ENCODE measurements around the gene CLTC.

Gene CLTC

DNA sequence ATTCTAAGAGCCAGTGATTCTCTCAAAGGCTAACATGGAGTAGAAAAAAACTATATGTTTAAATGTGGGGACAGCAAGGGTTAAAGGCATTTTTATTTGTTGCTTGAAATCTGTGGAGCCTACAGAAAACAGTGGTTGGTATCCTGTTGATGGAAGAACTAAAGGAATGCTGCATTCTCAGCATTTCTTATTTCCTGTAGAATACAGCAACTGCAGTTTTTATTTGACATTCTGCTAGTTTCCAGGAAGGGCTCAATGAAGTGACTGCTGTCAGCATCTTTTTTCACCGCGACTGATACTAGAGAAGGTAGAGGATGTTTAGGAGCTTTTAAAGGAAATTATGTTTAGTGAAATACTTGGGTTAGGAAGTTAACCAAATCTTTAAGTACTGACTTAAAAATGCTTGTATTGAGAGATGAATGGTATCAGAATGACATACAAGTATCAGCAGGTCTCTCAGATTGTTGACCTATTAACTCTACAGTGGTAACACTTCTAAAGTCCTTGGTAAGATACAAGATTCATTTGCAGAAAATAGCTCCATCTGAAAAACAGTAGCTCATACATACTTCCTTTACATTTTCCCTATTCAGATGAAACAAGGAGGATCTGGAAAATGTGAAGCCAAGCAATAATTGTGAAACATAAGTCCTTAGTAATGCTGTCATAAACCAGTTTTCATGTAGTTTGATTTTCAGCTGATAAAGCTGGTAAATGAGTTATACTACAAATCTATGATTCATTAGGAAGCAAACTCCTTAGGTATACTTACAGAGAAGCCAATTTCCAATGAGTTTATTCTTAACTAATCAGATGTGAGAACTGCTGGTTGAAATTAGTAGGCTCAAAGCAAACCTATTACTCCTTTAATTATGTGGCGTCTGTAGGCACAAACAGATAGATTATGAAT, 15.2 kb downstream of the CLTC start:
- Histone ChIP-seq H4K5ac (ENCODE audit: low read length) (no peak overlapping the region), H2BK15ac (replicated peaks; ENCODE audit: low read depth) (no peak overlapping the region), H2BK5ac (ENCODE audit: low read length) (no peak overlapping the region), H3K79me2 (ENCODE audit: control insufficient read depth, insufficient read depth, low read length) (peaks cover 75% of the 10 kb centered on the region), H3K36me3 (ENCODE audit: control insufficient read depth, insufficient read depth, low read length) (no peaks in the 10 kb centered on the region), H3K27ac (ENCODE audit: low read depth, low read length) (no peak overlapping the region), H4K8ac (ENCODE audit: low read depth, low read length) (no peak overlapping the region), H3K27me3 (ENCODE audit: insufficient read depth, low read length, poor library complexity) (no peaks in the 10 kb centered on the region), H3K9ac (ENCODE audit: low read length) (no peak overlapping the region), H2AK5ac (ENCODE audit: low read length) (no peak overlapping the region), H3K4me1 (ENCODE audit: control insufficient read depth, low read depth, low read length) (no peaks in the 10 kb centered on the region), H3K4ac (ENCODE audit: low read depth, low read length) (no peak overlapping the region), H3K56ac (ENCODE audit: low read length) (no peak overlapping the region), H3K4me3 (ENCODE audit: low read length) (no peak overlapping the region), H2BK120ac (ENCODE audit: low read depth, low read length) (no peak overlapping the region), H3K79me1 (ENCODE audit: low read length) (peaks cover 3% of the 10 kb centered on the region), H3K18ac (ENCODE audit: low read length) (no peak overlapping the region), H3K23ac (ENCODE audit: low read length) (no peak overlapping the region), H3K4me2 (ENCODE audit: low read length) (no peak overlapping the region)
- peak; percentile 65 for DNase-seq
- no CpG with 5 or more reads among the region's 3 CpGs for WGBS (ENCODE audit: extremely low coverage, insufficient coverage, low lambda C conversion rate)

- H3K18ac ChIP-seq (ENCODE audit: low read length) = no peak overlapping the region
- H4K5ac ChIP-seq (ENCODE audit: low read length) = no peak overlapping the region
- no peak overlapping the region for H2BK5ac ChIP-seq (ENCODE audit: low read length)
- peaks cover 1% of the 10 kb centered on the region for H3K79me1 ChIP-seq (ENCODE audit: low read length)
- no peak overlapping the region for H3K9ac ChIP-seq (ENCODE audit: low read length)
- no peak overlapping the region for H3K56ac ChIP-seq (ENCODE audit: low read length)
- H3K36me3 ChIP-seq (ENCODE audit: control insufficient read depth, insufficient read depth, low read length) = no peaks in the 10 kb centered on the region
- H3K27ac ChIP-seq (ENCODE audit: low read depth, low read length) = no peak overlapping the region
- no peak overlapping the region for H2BK15ac ChIP-seq (replicated peaks; ENCODE audit: low read depth)
- H2AK5ac ChIP-seq (ENCODE audit: low read length) = no peak overlapping the region
- WGBS (ENCODE audit: extremely low coverage, insufficient coverage, low lambda C conversion rate) = no CpG with 5 or more reads among the region's 1 CpG
- no peak overlapping the region for H2BK120ac ChIP-seq (ENCODE audit: low read depth, low read length)
- no peak for DNase-seq
- peaks cover 66% of the 10 kb centered on the region for H3K79me2 ChIP-seq (ENCODE audit: control insufficient read depth, insufficient read depth, low read length)
- no peaks in the 10 kb centered on the region for H3K4me1 ChIP-seq (ENCODE audit: control insufficient read depth, low read depth, low read length)
- no peak overlapping the region for H3K4ac ChIP-seq (ENCODE audit: low read depth, low read length)
- no peak overlapping the region for H3K4me3 ChIP-seq (ENCODE audit: low read length)
- no peak overlapping the region for H3K4me2 ChIP-seq (ENCODE audit: low read length)
- H3K23ac ChIP-seq (ENCODE audit: low read length) = no peak overlapping the region
- no peaks in the 10 kb centered on the region for H3K27me3 ChIP-seq (ENCODE audit: insufficient read depth, low read length, poor library complexity)
- H4K8ac ChIP-seq (ENCODE audit: low read depth, low read length) = no peak overlapping the region
Observed at GRCh38 chr17:59637611-59638310, 18.1 kb downstream of the CLTC start.

DNA sequence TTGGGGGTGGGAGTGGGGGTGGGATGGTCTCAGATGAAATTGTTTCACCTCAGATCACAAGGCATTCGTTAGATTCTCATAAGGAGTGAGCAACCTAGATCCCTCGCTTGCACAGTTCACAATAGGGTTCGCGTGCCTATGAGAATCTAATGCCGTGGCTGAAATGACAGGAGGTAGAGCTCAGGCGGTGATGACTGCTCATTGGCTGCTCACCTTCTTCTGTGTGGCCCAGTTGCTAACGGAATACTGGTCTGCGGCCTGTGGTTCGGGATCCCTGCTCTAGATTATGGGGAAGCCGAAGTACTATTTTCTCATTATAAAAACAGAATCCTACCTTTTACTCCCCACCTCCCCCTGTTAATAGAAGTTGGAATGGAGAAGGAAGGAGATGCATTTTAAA, 18.9 kb downstream of the CLTC start:
- H3K4me2 ChIP-seq (ENCODE audit: low read length) = no peak overlapping the region
- peaks cover 71% of the 10 kb centered on the region for H3K79me2 ChIP-seq (ENCODE audit: control insufficient read depth, insufficient read depth, low read length)
- no peak for DNase-seq
- no peaks in the 10 kb centered on the region for H3K4me1 ChIP-seq (ENCODE audit: control insufficient read depth, low read depth, low read length)
- H4K8ac ChIP-seq (ENCODE audit: low read depth, low read length) = no peak overlapping the region
- H3K9ac ChIP-seq (ENCODE audit: low read length) = no peak overlapping the region
- no peak overlapping the region for H3K27ac ChIP-seq (ENCODE audit: low read depth, low read length)
- no peak overlapping the region for H2BK120ac ChIP-seq (ENCODE audit: low read depth, low read length)
- no peak overlapping the region for H3K23ac ChIP-seq (ENCODE audit: low read length)
- no peak overlapping the region for H2AK5ac ChIP-seq (ENCODE audit: low read length)
- H3K79me1 ChIP-seq (ENCODE audit: low read length) = peaks cover 1% of the 10 kb centered on the region
- H2BK15ac ChIP-seq (replicated peaks; ENCODE audit: low read depth) = no peak overlapping the region
- H3K4me3 ChIP-seq (ENCODE audit: low read length) = no peak overlapping the region
- no peak overlapping the region for H2BK5ac ChIP-seq (ENCODE audit: low read length)
- H4K5ac ChIP-seq (ENCODE audit: low read length) = no peak overlapping the region
- no peak overlapping the region for H3K56ac ChIP-seq (ENCODE audit: low read length)
- H3K18ac ChIP-seq (ENCODE audit: low read length) = no peak overlapping the region
- no peaks in the 10 kb centered on the region for H3K27me3 ChIP-seq (ENCODE audit: insufficient read depth, low read length, poor library complexity)
- H3K4ac ChIP-seq (ENCODE audit: low read depth, low read length) = no peak overlapping the region
- no CpG with 5 or more reads among the region's 10 CpGs for WGBS (ENCODE audit: extremely low coverage, insufficient coverage, low lambda C conversion rate)
- no peaks in the 10 kb centered on the region for H3K36me3 ChIP-seq (ENCODE audit: control insufficient read depth, insufficient read depth, low read length)

GRCh38 chr17:59641799-59642484, 22.2 kb downstream of the CLTC start:
- peak; percentile 25 for DNase-seq
- Histone ChIP-seq H2BK15ac (replicated peaks; ENCODE audit: low read depth) (no peak overlapping the region), H2BK5ac (ENCODE audit: low read length) (no peak overlapping the region), H3K9ac (ENCODE audit: low read length) (no peak overlapping the region), H4K5ac (ENCODE audit: low read length) (no peak overlapping the region), H3K4ac (ENCODE audit: low read depth, low read length) (no peak overlapping the region), H3K27me3 (ENCODE audit: insufficient read depth, low read length, poor library complexity) (no peaks in the 10 kb centered on the region), H3K27ac (ENCODE audit: low read depth, low read length) (no peak overlapping the region), H3K18ac (ENCODE audit: low read length) (no peak overlapping the region), H3K23ac (ENCODE audit: low read length) (no peak overlapping the region), H3K4me1 (ENCODE audit: control insufficient read depth, low read depth, low read length) (no peaks in the 10 kb centered on the region), H3K56ac (ENCODE audit: low read length) (no peak overlapping the region), H3K4me2 (ENCODE audit: low read length) (no peak overlapping the region), H3K79me1 (ENCODE audit: low read length) (no peaks in the 10 kb centered on the region), H4K8ac (ENCODE audit: low read depth, low read length) (no peak overlapping the region), H3K36me3 (ENCODE audit: control insufficient read depth, insufficient read depth, low read length) (no peaks in the 10 kb centered on the region), H3K79me2 (ENCODE audit: control insufficient read depth, insufficient read depth, low read length) (peaks cover 45% of the 10 kb centered on the region), H3K4me3 (ENCODE audit: low read length) (no peak overlapping the region), H2AK5ac (ENCODE audit: low read length) (no peak overlapping the region), H2BK120ac (ENCODE audit: low read depth, low read length) (no peak overlapping the region)
- no CpG with 5 or more reads among the region's 2 CpGs for WGBS (ENCODE audit: extremely low coverage, insufficient coverage, low lambda C conversion rate)

GRCh38 chr17:59642565-59642964, 22.9 kb downstream of the CLTC start:
- no peak for DNase-seq
- Histone ChIP-seq H3K23ac (ENCODE audit: low read length) (no peak overlapping the region), H3K4me2 (ENCODE audit: low read length) (no peak overlapping the region), H3K4me3 (ENCODE audit: low read length) (no peak overlapping the region), H4K8ac (ENCODE audit: low read depth, low read length) (no peak overlapping the region), H3K4me1 (ENCODE audit: control insufficient read depth, low read depth, low read length) (no peaks in the 10 kb centered on the region), H3K27ac (ENCODE audit: low read depth, low read length) (no peak overlapping the region), H2BK5ac (ENCODE audit: low read length) (no peak overlapping the region), H4K5ac (ENCODE audit: low read length) (no peak overlapping the region), H2BK15ac (replicated peaks; ENCODE audit: low read depth) (no peak overlapping the region), H2AK5ac (ENCODE audit: low read length) (no peak overlapping the region), H2BK120ac (ENCODE audit: low read depth, low read length) (no peak overlapping the region), H3K56ac (ENCODE audit: low read length) (no peak overlapping the region), H3K9ac (ENCODE audit: low read length) (no peak overlapping the region), H3K36me3 (ENCODE audit: control insufficient read depth, insufficient read depth, low read length) (no peaks in the 10 kb centered on the region), H3K4ac (ENCODE audit: low read depth, low read length) (no peak overlapping the region), H3K18ac (ENCODE audit: low read length) (no peak overlapping the region), H3K79me1 (ENCODE audit: low read length) (peaks cover 2% of the 10 kb centered on the region), H3K27me3 (ENCODE audit: insufficient read depth, low read length, poor library complexity) (no peaks in the 10 kb centered on the region), H3K79me2 (ENCODE audit: control insufficient read depth, insufficient read depth, low read length) (peaks cover 46% of the 10 kb centered on the region)
- no CpG with 5 or more reads among the region's 1 CpG for WGBS (ENCODE audit: extremely low coverage, insufficient coverage, low lambda C conversion rate)

Measured in mesendoderm (in vitro differentiated cells).